ENCODE measurements around the gene MDM4. TPM values are rescaled to one million over a fixed set of nuclear protein-coding genes. Genes with fewer than 3 reads are reported as not detected.

The MDM4 gene
- total RNA-seq, 1 donor from 2014 or later, result 101 TPM

DNA sequence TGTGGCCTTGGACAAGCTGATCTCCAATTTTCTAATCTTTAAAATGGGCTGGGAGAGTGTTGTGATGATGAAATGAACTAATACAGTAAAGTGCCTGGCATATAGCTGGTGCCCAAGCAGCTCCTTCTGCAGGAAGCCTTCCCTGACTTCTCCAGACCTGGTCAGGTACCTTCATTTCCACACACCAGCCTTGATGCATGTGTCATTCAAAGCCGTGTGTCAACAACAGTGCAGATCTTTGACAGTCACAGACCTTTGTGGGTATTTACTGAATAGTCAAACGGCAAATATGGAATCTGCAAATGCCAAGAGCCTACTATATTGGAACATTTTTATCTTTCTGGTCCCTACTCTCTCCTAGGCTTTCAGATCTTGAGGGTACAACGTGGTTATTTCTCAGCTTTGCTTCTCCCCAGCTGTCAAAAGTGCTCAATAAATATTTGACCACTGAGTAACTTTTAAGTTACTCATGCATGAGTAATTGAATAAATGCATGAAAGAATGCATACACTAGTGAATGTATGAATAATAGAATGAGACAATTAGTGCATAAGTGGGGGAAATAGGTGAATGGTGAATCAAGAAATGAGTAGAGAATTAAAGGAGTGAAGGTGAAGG lies 75.4 kb downstream of the MDM4 start:
- H3K4me1 Mint-ChIP-seq (ENCODE audit: unreplicated experiment), result no peaks in the 10 kb centered on the region
- peaks cover 5% of the 10 kb centered on the region for H3K27me3 Mint-ChIP-seq
- H3K27ac Mint-ChIP-seq, result no peak overlapping the region
- no peak for DNase-seq (ENCODE audit: extremely low spot score, unreplicated experiment)
- no peaks in the 10 kb centered on the region for H3K36me3 Mint-ChIP-seq
- H3K4me3 Mint-ChIP-seq, result no peak overlapping the region
- TF ChIP-seq, protein P1, sequence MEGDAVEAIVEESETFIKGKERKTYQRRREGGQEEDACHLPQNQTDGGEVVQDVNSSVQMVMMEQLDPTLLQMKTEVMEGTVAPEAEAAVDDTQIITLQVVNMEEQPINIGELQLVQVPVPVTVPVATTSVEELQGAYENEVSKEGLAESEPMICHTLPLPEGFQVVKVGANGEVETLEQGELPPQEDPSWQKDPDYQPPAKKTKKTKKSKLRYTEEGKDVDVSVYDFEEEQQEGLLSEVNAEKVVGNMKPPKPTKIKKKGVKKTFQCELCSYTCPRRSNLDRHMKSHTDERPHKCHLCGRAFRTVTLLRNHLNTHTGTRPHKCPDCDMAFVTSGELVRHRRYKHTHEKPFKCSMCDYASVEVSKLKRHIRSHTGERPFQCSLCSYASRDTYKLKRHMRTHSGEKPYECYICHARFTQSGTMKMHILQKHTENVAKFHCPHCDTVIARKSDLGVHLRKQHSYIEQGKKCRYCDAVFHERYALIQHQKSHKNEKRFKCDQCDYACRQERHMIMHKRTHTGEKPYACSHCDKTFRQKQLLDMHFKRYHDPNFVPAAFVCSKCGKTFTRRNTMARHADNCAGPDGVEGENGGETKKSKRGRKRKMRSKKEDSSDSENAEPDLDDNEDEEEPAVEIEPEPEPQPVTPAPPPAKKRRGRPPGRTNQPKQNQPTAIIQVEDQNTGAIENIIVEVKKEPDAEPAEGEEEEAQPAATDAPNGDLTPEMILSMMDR (conservative IDR thresholded peaks at IDR 0.05), result no peak
- H3K9me3 Mint-ChIP-seq, result no peaks in the 10 kb centered on the region

DNA sequence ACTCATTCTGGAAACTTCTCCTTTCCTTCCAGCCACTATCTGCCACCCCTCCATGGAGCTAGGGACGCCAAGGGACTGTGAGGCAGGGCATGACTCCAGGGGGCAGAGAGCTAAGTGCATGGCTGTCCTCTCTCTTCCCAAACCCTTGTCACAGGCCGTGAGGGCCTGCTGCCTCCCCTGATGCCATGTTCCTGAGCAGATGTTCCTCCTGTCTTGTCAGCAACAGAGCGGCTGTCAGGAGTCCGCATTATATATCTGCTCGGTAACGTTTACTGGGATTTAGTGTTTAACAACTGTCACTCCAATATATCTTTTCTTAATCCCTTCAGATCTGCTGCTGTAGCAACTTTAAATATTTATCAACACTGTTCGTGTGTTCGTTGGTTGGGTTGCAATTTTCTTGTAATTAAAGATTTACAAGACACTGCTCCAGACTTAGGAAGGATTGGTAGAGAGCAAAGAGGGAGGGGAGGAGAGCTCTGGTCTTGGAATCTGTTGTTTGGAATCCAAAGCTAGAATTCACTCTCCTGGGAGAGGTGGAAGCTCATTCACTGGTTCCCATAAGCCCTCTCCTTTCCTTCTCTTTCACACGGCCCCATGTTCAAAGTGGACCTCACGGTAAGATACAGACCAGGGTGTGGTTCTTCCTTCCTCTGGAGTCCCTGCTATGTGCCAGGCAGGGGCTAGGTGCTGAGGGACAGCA lies 76.2 kb downstream of the MDM4 start:
- DNase-seq (ENCODE audit: extremely low spot score, unreplicated experiment), result no peak
- no peak overlapping the region for H3K27ac Mint-ChIP-seq
- TF ChIP-seq, protein P1 (conservative IDR thresholded peaks at IDR 0.05), result no peak
- no peak overlapping the region for H3K4me3 Mint-ChIP-seq
- no peaks in the 10 kb centered on the region for H3K9me3 Mint-ChIP-seq
- H3K27me3 Mint-ChIP-seq, result peaks cover 5% of the 10 kb centered on the region
- no peaks in the 10 kb centered on the region for H3K4me1 Mint-ChIP-seq (ENCODE audit: unreplicated experiment)
- H3K36me3 Mint-ChIP-seq, result no peaks in the 10 kb centered on the region

DNA sequence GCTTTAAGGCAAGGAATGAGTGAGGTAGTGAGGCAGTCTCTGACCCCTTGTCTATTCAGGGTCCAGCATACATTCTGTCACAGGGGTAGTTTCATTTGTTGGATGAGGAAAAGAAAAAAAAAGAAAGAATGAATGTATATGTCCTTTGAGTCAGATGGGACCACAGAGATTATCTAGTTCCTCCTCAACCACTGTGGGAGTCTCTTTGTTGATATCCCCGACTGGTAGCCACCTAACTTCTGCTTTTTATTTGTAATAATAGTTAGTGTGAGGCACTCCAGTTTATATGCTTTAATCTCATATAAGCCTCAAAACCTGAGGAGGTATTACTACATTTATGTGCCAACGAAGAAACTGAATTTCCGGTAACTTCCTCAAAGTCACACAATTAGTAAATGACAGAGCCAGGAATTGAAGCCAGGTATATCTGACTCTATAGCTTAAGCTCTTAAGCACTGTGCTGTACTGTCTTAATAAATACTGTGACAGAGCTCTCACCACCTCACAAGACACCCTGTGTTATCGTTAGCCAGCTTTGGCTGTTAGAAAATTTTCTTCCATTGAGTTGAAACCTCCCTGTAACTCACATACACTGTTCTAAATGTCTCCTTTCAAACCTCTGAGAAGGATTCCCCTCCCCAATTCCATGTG lies 82.2 kb downstream of the MDM4 start:
- Mint-ChIP-seq H3K4me3 (no peak overlapping the region), H3K4me1 (ENCODE audit: unreplicated experiment) (peaks cover 11% of the 10 kb centered on the region), H3K27ac (no peak overlapping the region), H3K9me3 (no peaks in the 10 kb centered on the region), H3K27me3 (peaks cover 9% of the 10 kb centered on the region), H3K36me3 (no peaks in the 10 kb centered on the region)
- TF ChIP-seq, protein P1 (conservative IDR thresholded peaks at IDR 0.05), result no peak
- DNase-seq (ENCODE audit: extremely low spot score, unreplicated experiment), result no peak

DNA sequence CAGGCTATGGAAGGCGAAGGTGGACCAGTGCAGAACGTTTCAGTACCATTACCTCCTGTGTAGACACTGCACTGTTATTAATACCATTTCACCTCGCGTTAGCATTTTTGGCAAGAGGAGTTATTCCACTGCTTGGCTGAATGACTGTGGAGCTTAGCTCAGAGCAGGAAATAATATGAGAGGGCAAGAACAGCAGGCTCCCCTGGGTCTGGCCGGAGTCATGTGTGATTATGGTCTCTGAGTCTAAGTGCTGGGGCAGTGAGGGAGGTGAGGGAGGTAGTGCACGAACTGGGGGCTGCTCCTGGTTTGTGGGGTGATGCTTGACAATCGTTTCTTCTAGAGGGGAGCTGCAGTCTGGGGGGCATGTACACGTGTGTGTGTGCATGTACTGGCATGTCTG lies 82.9 kb downstream of the MDM4 start:
- H3K36me3 Mint-ChIP-seq, result no peaks in the 10 kb centered on the region
- no peak overlapping the region for H3K4me3 Mint-ChIP-seq
- H3K27me3 Mint-ChIP-seq, result peaks cover 9% of the 10 kb centered on the region
- TF ChIP-seq, protein P1 (conservative IDR thresholded peaks at IDR 0.05), result no peak
- H3K4me1 Mint-ChIP-seq (ENCODE audit: unreplicated experiment), result peaks cover 11% of the 10 kb centered on the region
- no peak overlapping the region for H3K27ac Mint-ChIP-seq
- DNase-seq (ENCODE audit: extremely low spot score, unreplicated experiment), result no peak
- no peaks in the 10 kb centered on the region for H3K9me3 Mint-ChIP-seq

DNA sequence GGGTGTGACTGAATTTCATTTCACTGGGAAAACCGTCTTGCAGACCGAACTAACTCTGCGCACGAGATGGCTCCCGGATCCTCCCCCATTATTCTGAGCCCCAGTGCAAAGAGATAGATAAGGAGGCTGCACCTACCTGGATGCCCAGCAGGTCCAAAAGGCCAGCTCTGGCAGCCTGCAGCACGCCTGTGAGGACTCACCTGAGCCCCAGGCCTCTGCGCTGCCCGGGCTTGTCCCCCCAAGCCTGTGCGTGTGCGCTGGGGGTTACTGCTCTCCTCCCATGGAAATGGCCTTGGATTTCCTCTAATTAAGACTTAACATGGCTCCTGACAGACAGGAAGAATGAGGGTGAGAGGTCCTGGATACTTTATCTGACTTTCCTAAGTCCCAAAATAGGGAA lies 83.4 kb downstream of the MDM4 start:
- TF ChIP-seq, protein P1 (conservative IDR thresholded peaks at IDR 0.05), result no peak
- Mint-ChIP-seq H3K27me3 (peaks cover 9% of the 10 kb centered on the region), H3K4me3 (no peak overlapping the region), H3K27ac (no peak overlapping the region), H3K36me3 (no peaks in the 10 kb centered on the region), H3K9me3 (no peaks in the 10 kb centered on the region), H3K4me1 (ENCODE audit: unreplicated experiment) (peaks cover 11% of the 10 kb centered on the region)
- DNase-seq (ENCODE audit: extremely low spot score, unreplicated experiment), result no peak

Measured in type B pancreatic cell (in vitro differentiated cells).